H1 (cell line): ENCODE results near the gene PPOX. TPM values are rescaled to one million over a fixed set of nuclear protein-coding genes. Genes with fewer than 3 reads are reported as not detected.
A peak's percentile ranks its signal among the peaks of the same experiment; 100 is the strongest.

Experiments
- CTCF ChIA-PET: fragments of 300-600 bp; sonication (Branson Sonifier 250); formaldehyde crosslinking; loops from one replicate; lab custom pipeline; 2021; ENCODE audit not compliant: partially characterized antibody; lab: Charles Lee
- POLR2A ChIA-PET: fragments of 300-600 bp; sonication (Branson Sonifier 250); formaldehyde crosslinking; loops from one replicate; lab custom pipeline; 2021; ENCODE audit warnings: inconsistent platforms; ENCODE audit not compliant: partially characterized antibody; lab: Charles Lee
- DNase-seq, 2 experiments: peaks; one replicate each; pipeline versions ENCODE4 v3.0.0 to v3.0.0-alpha.2; 2010 to 2022; ENCODE audit warnings: low spot score in 2 of 2, low read depth in 1 of 2, mixed read lengths in 1 of 2
- FAIRE-seq: peaks from 2 replicates; lab custom pipeline; 2011; peaks lifted over from hg19 to GRCh38; lab: Jason Lieb, UNC
- H2AFZ ChIP-seq: 2 replicates; pipeline ENCODE4 v1.8.1; 2012; ENCODE audit warnings: low read length, inconsistent platforms
- H2AK5ac ChIP-seq: 2 replicates; pipeline ENCODE4 v1.6.1; 2013; ENCODE audit warnings: low read depth, low read length
- H2BK120ac ChIP-seq: replicated peaks from 2 replicates; pipeline ENCODE3; 2013; ENCODE audit warnings: low read depth, low read length, inconsistent platforms
- H2BK12ac ChIP-seq: 2 replicates; pipeline ENCODE4 v1.6.1; 2013; ENCODE audit warnings: low read depth, low read length
- H2BK15ac ChIP-seq: 2 replicates; pipeline ENCODE4 v1.6.1; 2013; ENCODE audit warnings: low read length
- H2BK20ac ChIP-seq: 2 replicates; pipeline ENCODE4 v1.6.1; 2013; ENCODE audit warnings: low read length
- H2BK5ac ChIP-seq: 2 replicates; pipeline ENCODE4 v1.6.1; 2013; ENCODE audit warnings: low read depth, low read length
- H3K14ac ChIP-seq: 2 replicates; pipeline ENCODE4 v1.6.1; 2013; ENCODE audit warnings: inconsistent platforms; ENCODE audit not compliant: insufficient read length
- H3K18ac ChIP-seq: 2 replicates; pipeline ENCODE4 v1.6.1; 2013; ENCODE audit warnings: low read length; ENCODE audit errors: extremely low read depth
- H3K23ac ChIP-seq: 2 replicates; pipeline ENCODE4 v1.6.1; 2013; ENCODE audit warnings: inconsistent platforms; ENCODE audit not compliant: insufficient read length
- H3K23me2 ChIP-seq: 2 replicates; pipeline ENCODE4 v1.6.1; 2013; ENCODE audit warnings: low read depth, low read length
- H3K27ac ChIP-seq: 2 replicates; pipeline ENCODE4 v1.6.1; 2011; ENCODE audit warnings: low read depth, low read length, inconsistent platforms
- H3K27me3 ChIP-seq, 4 experiments: replicated peaks in 1 of 4; 1 replicate in 1 of 4; 2 replicates in 3 of 4; pipeline versions ENCODE4 v1.6.1 to v1.8.1; 2011 to 2013; ENCODE audit warnings: low read length in 3 of 4, mild to moderate bottlenecking in 3 of 4, inconsistent platforms in 2 of 4, mixed read lengths in 2 of 4, moderate library complexity in 1 of 4; ENCODE audit not compliant: control insufficient read depth in 3 of 4, insufficient read depth in 3 of 4; ENCODE audit errors: extremely low read depth in 1 of 4
- H3K36me3 ChIP-seq, 4 experiments: 2 replicates each; pipeline versions ENCODE4 v1.6.1 to v1.8.1; 2011 to 2013; ENCODE audit warnings: mild to moderate bottlenecking in 4 of 4, low read length in 3 of 4, moderate library complexity in 2 of 4, control low read depth in 1 of 4, inconsistent platforms in 1 of 4; ENCODE audit not compliant: insufficient read depth in 4 of 4, control insufficient read depth in 2 of 4
- H3K4ac ChIP-seq: replicated peaks from 2 replicates; pipeline ENCODE3; 2013; ENCODE audit warnings: low read length, low read depth, mixed read lengths, inconsistent platforms; ENCODE audit not compliant: insufficient read length
- H3K4me1 ChIP-seq, 4 experiments: replicated peaks in 1 of 4; 1 replicate in 1 of 4; 2 replicates in 3 of 4; pipeline versions ENCODE4 v1.6.1 to v1.8.1; 2011 to 2013; ENCODE audit warnings: low read length in 3 of 4, inconsistent platforms in 2 of 4, mixed read lengths in 1 of 4; ENCODE audit not compliant: insufficient read depth in 4 of 4, control insufficient read depth in 3 of 4
- H3K4me2 ChIP-seq, 2 experiments: 2 replicates each; pipeline versions ENCODE4 v1.6.1 to v1.8.1; 2011 to 2013; ENCODE audit warnings: low read depth in 2 of 2, low read length in 2 of 2, control low read depth in 1 of 2, inconsistent platforms in 1 of 2, mild to moderate bottlenecking in 1 of 2; ENCODE audit not compliant: insufficient read depth in 1 of 2
- H3K4me3 ChIP-seq, 4 experiments: fragments of 200-600, 300-600 bp in 1 of 4; sonication (generic), shearing (Covaris generic), sonication (Bioruptor Twin) in 1 of 4; 2 replicates each; pipeline versions ENCODE4 v1.5.1 to v1.8.1; 2011 to 2016; ENCODE audit warnings: low read length in 4 of 4, low read depth in 3 of 4, control low read depth in 2 of 4, inconsistent platforms in 2 of 4, mild to moderate bottlenecking in 2 of 4, mixed read lengths in 1 of 4, moderate library complexity in 1 of 4; ENCODE audit not compliant: insufficient read depth in 2 of 4; ENCODE audit errors: extremely low read depth in 1 of 4
- H3K56ac ChIP-seq: replicated peaks from 2 replicates; pipeline ENCODE3; 2013; ENCODE audit warnings: low read depth, mild to moderate bottlenecking, mixed read lengths, low read length, inconsistent platforms; ENCODE audit not compliant: insufficient read length
- H3K79me1 ChIP-seq: 2 replicates; pipeline ENCODE4 v1.6.1; 2013; ENCODE audit warnings: low read depth, low read length, control low read depth
- H3K79me2 ChIP-seq, 2 experiments: 2 replicates each; pipeline versions ENCODE4 v1.6.1 to v1.8.1; 2012 to 2013; ENCODE audit warnings: low read length in 2 of 2, mild to moderate bottlenecking in 2 of 2, inconsistent platforms in 1 of 2; ENCODE audit not compliant: insufficient read depth in 2 of 2, control insufficient read depth in 1 of 2
- H3K9ac ChIP-seq, 4 experiments: replicated peaks in 1 of 4; 1 replicate in 1 of 4; 2 replicates in 3 of 4; pipeline versions ENCODE4 v1.6.1 to v1.8.1; 2011 to 2013; ENCODE audit warnings: low read depth in 3 of 4, low read length in 3 of 4, control low read depth in 2 of 4, mild to moderate bottlenecking in 2 of 4, moderate library complexity in 2 of 4, inconsistent platforms in 1 of 4; ENCODE audit errors: extremely low read depth in 1 of 4
- H3K9me3 ChIP-seq, 2 experiments: 2 replicates each; pipeline versions ENCODE4 v1.6.1 to v1.8.1; 2012 to 2013; ENCODE audit warnings: mild to moderate bottlenecking in 2 of 2, moderate library complexity in 2 of 2, control low read depth in 1 of 2, inconsistent platforms in 1 of 2, low read depth in 1 of 2, low read length in 1 of 2, mixed read lengths in 1 of 2; ENCODE audit not compliant: insufficient read depth in 2 of 2
- H4K20me1 ChIP-seq, 2 experiments: replicated peaks in 1 of 2; 2 replicates each; pipeline versions ENCODE3 to v1.8.1; 2011 to 2013; ENCODE audit warnings: inconsistent platforms in 2 of 2, low read length in 2 of 2, mild to moderate bottlenecking in 1 of 2; ENCODE audit not compliant: insufficient read depth in 2 of 2, control insufficient read depth in 1 of 2
- H4K5ac ChIP-seq: 2 replicates; pipeline ENCODE4 v1.6.1; 2013; ENCODE audit warnings: low read length, low read depth, mixed read lengths, inconsistent platforms; ENCODE audit not compliant: insufficient read length
- H4K8ac ChIP-seq: 2 replicates; pipeline ENCODE4 v1.8.0; 2013; ENCODE audit warnings: mild to moderate bottlenecking, moderate library complexity, low read length, inconsistent platforms; ENCODE audit not compliant: insufficient read depth; ENCODE audit errors: extremely low read depth
- H4K91ac ChIP-seq: replicated peaks from 2 replicates; pipeline ENCODE3; 2013; ENCODE audit warnings: low read length, mixed read lengths, inconsistent platforms; ENCODE audit not compliant: insufficient read length
- EGR1 ChIP-seq: IDR thresholded peaks from 2 replicates; pipeline ENCODE4 v1.6.1; 2011; ENCODE audit warnings: low read depth, low read length, borderline replicate concordance
- HDAC6 ChIP-seq: IDR thresholded peaks from one replicate; pipeline ENCODE4 v1.7.1; 2012; ENCODE audit warnings: low read depth, mild to moderate bottlenecking, inconsistent platforms, low read length, moderate library complexity
- SIN3A ChIP-seq, 2 experiments: IDR thresholded peaks in 1 of 2; conservative IDR thresholded peaks in 1 of 2; 2 replicates each; pipeline ENCODE4 v1.6.1; 2011 to 2012; ENCODE audit warnings: low read length in 2 of 2, improper control_type of control experiment in 1 of 2, low read depth in 1 of 2, mild to moderate bottlenecking in 1 of 2
- YY1 ChIP-seq: IDR thresholded peaks from 2 replicates; pipeline ENCODE4 v1.6.1; 2011; ENCODE audit warnings: low read depth, mild to moderate bottlenecking, low read length
- WGBS, 2 experiments: shearing (Covaris generic) in 1 of 2; methylation state at CpG; one replicate each; pipeline versions ENCODE4 v1.1.6 to v1.1.7; 2013 to 2015; ENCODE audit warnings: low lambda C conversion rate in 2 of 2, mixed read lengths in 2 of 2, inconsistent platforms in 1 of 2, low coverage in 1 of 2, missing lambda C conversion rate in 1 of 2; ENCODE audit not compliant: insufficient replicate concordance in 2 of 2, insufficient coverage in 1 of 2, insufficient read length in 1 of 2; ENCODE audit errors: extremely low coverage in 1 of 2, missing lambda C conversion rate in 1 of 2; 5-methylcytosine and 5-hydroxymethylcytosine counted together
- polyA plus RNA-seq, 7 experiments: library from polyadenylated mRNA; depleted of rRNA in 3 of 7; stranded (reverse) in 5 of 7; unstranded in 2 of 7; fragments of >200 nt in 5 of 7; fragments of 200-250 nt in 2 of 7; gene quantifications; 1 replicate in 5 of 7; 2 replicates in 1 of 7; 4 replicates in 1 of 7; pipeline versions ENCODE4 v1.2.1 to v1.2.3, GENCODE V29; 2011 to 2013; ENCODE audit warnings: missing spikeins in 2 of 7, mixed read lengths in 2 of 7
- total RNA-seq: library from RNA; stranded (reverse); fragmentation: NEBNext Ultra II Directional; extraction: Animal tissue kit (Norgen Biotek cat#: 25700); gene quantifications from 2 replicates; pipeline ENCODE4 v1.2.1, GENCODE V29; 2021

The PPOX gene
- total and polyA plus RNA-seq, 2 of the 8 experiments (the other 6 are each of a cell fraction or from before 2014, with no cell fraction given): 39.4 to 40.4 TPM

- Histone ChIP-seq H3K27ac (no peak overlapping the region), H2BK120ac (no peak overlapping the region), H2BK20ac (0 out of 2 replicates have a peak overlapping the region, but pooled peaks have one; percentile 82), H2BK15ac (peak overlapping the region; percentile 12; the same call in 1 of the 2 replicates), H3K79me2 (peaks cover 0 to 7% of the 10 kb centered on the region in 2 experiments; a peak in 2 of 4 replicates), H4K91ac (peak overlapping the region; percentile 15), H3K4me3 (peak overlapping the region; percentile 5 to 51 (median 44); a peak in 7 of 8 replicates), H2AFZ (no peak overlapping the region), H3K4me1 (peaks cover 23 to 54% (median 48%) of the 10 kb centered on the region in 4 experiments), H3K9me3 (no peaks in the 10 kb centered on the region), H3K4me2 (peak overlapping the region; percentile 67 to 80), H4K5ac (no peak overlapping the region), H4K8ac (no peak overlapping the region), H3K79me1 (peaks cover 6% of the 10 kb centered on the region; the same call in 1 of the 2 replicates), H3K36me3 (peaks cover 0 to 3% (median 2%) of the 10 kb centered on the region in 4 experiments; a peak in 3 of 8 replicates), H3K9ac (peak overlapping the region in 1 of 4 experiments; percentile 11; a peak in 1 of 7 replicates), H2AK5ac (peak overlapping the region; percentile 54; the same call in 1 of the 2 replicates), H3K27me3 (no peaks in the 10 kb centered on the region), H3K23ac (no peak overlapping the region), H2BK12ac (peak overlapping the region; percentile 5; the same call in 1 of the 2 replicates), H3K56ac (no peak overlapping the region), H4K20me1 (no peaks in the 10 kb centered on the region), H2BK5ac (peak overlapping the region; percentile 67; the same call in 1 of the 2 replicates), H3K4ac (peak overlapping the region; percentile 63), H3K23me2 (peaks cover 12% of the 10 kb centered on the region), H3K18ac (peak overlapping the region; percentile 75; the same call in 1 of the 2 replicates), H3K14ac (no peak overlapping the region)
- FAIRE-seq (no peak), DNase-seq (no peak)
- TF ChIP-seq SIN3A (conservative IDR thresholded peaks at IDR 0.05 in 1 of 2, IDR thresholded peaks at IDR 0.05 in 1 of 2; ENCODE audit: low read depth in 1 of 2, low read length in 2 of 2) (no peak), EGR1 (no peak), YY1 (no peak), HDAC6 (no peak)
- ChIA-PET POLR2A (interaction anchor here (0.6 to 2.3 kb wide), 15 partner anchors 9 to 210 kb away, joined by 3 to 13 read pairs (median 4); partner anchors contain the start of genes APOA2, B4GALT3, PPOX and SDHC), CTCF (interaction anchor here (0.9 to 17.6 kb wide), 13 partner anchors 9 to 95 kb away, joined by 3 to 427 read pairs (median 5); partner anchors contain the start of genes APOA2, B4GALT3, FCER1G and PCP4L1)
- WGBS, 2 experiments: 82% methylated on average over 11 of the region's 11 CpGs; no CpG with 5 or more reads in 1 of the 2 experiments
Measured at GRCh38 chr1:161197560-161198193, 31.5 kb downstream of the PPOX start.
